NCI-H345 (cell line): ENCODE data around the gene TTC39A.
"Not testable (repeated sequence)": the region's sequence is repeated elsewhere in the genome, so short reads cannot be mapped to it uniquely, and the experiment has no call there.

ENCODE experiments used
- DNase-seq: peaks from one replicate; lab custom pipeline; 2025; lab: John Stamatoyannopoulos, UW

The TTC39A gene

GRCh38 chr1:51266791-51267190 is 63.6 kb downstream of the TTC39A start:
- no peak for DNase-seq

- DNase-seq = no peak
Measured at GRCh38 chr1:51266181-51266580, 64.2 kb downstream of the TTC39A start.

GRCh38 chr1:51265618-51266017 is 64.7 kb downstream of the TTC39A start:
- no peak for DNase-seq

GRCh38 chr1:51264451-51264850 is 65.9 kb downstream of the TTC39A start:
- DNase-seq = no peak

GRCh38 chr1:51263147-51263877 is 67.0 kb downstream of the TTC39A start:
- no peak for DNase-seq

GRCh38 chr1:51255331-51255730 is 75.0 kb downstream of the TTC39A start:
- DNase-seq = no peak

GRCh38 chr1:51253691-51254090 is 76.7 kb downstream of the TTC39A start:
- no peak for DNase-seq

GRCh38 chr1:51252366-51252765 is 78.0 kb downstream of the TTC39A start:
- no peak for DNase-seq

- DNase-seq = not testable (repeated sequence)
Measured at GRCh38 chr1:51251165-51251564, 79.2 kb downstream of the TTC39A start.

- DNase-seq = not testable (repeated sequence)
Measured at GRCh38 chr1:51250729-51251128, 79.6 kb downstream of the TTC39A start.

GRCh38 chr1:51249445-51249844 is 80.9 kb downstream of the TTC39A start:
- DNase-seq = no peak

- no peak for DNase-seq
Measured at GRCh38 chr1:51247499-51247898, 82.9 kb downstream of the TTC39A start.

- DNase-seq = no peak
Measured at GRCh38 chr1:51247022-51247421, 83.3 kb downstream of the TTC39A start.

GRCh38 chr1:51242546-51242945 is 87.8 kb downstream of the TTC39A start:
- no peak for DNase-seq

- DNase-seq = no peak
Measured at GRCh38 chr1:51241119-51241518, 89.2 kb downstream of the TTC39A start.

GRCh38 chr1:51240084-51240483 is 90.3 kb downstream of the TTC39A start:
- DNase-seq = no peak

- peak; percentile 11 for DNase-seq
Measured at GRCh38 chr1:51238034-51238403, 92.3 kb downstream of the TTC39A start.

GRCh38 chr1:51237351-51238033 is 92.9 kb downstream of the TTC39A start:
- DNase-seq = no peak
